Colonic mucosa (tissue), 4 donors: ENCODE results near the gene IPO8. TPM values are rescaled to one million over a fixed set of nuclear protein-coding genes. Genes with fewer than 3 reads are reported as not detected.

Source experiments
- DNase-seq: peaks from one replicate; pipeline ENCODE4 v3.0.0-alpha.2; 2020
- H3K27ac ChIP-seq: fragments of 200-600 bp; one replicate; pipeline ENCODE4 v1.8.0; 2021
- H3K27me3 ChIP-seq: fragments of 200-600 bp; one replicate; pipeline ENCODE4 v1.8.0; 2021
- H3K36me3 ChIP-seq: fragments of 200-600 bp; one replicate; pipeline ENCODE4 v1.8.0; 2021
- H3K4me1 ChIP-seq: fragments of 200-600 bp; one replicate; pipeline ENCODE4 v1.8.0; 2021; ENCODE audit warnings: mild to moderate bottlenecking
- H3K4me3 ChIP-seq: fragments of 200-600 bp; one replicate; pipeline ENCODE4 v1.8.0; 2021
- H3K9ac ChIP-seq, 2 donors: one replicate each; pipeline ENCODE4 v1.7.0; 2013; ENCODE audit warnings: control low read depth in 2 of 2, low read depth in 2 of 2, low read length in 2 of 2
- H3K9me3 ChIP-seq: fragments of 200-600 bp; one replicate; pipeline ENCODE4 v1.8.0; 2021
- CTCF ChIP-seq: fragments of 200-600 bp; IDR thresholded peaks from one replicate; pipeline ENCODE4 v1.8.0; 2022; ENCODE audit warnings: antibody characterized with exemption, mild to moderate bottlenecking
- intact Hi-C: fragments of 100-400 bp; cut with DNase I; formaldehyde crosslinking; loops from one replicate; pipeline ENCODE4 v1.14.1; 2022
- total RNA-seq, 2 donors: library from RNA; stranded (reverse); fragmentation: NEBNext Ultra II Directional in 1 of 2; extraction: Animal tissue kit (Norgen Biotek cat#: 25700) in 1 of 2; gene quantifications; one replicate each; pipeline ENCODE4 v1.2.1, GENCODE V29; 2021
- donor health status: healthy.
- donor health status: DM: no; HTN: no; CAD: no.
- donor health status: DM: no; HTN: no; CAD: no.

The IPO8 gene
- total RNA-seq, 2 donors from 2014 or later, result 55.2 to 57.2 TPM

- Histone ChIP-seq H3K27ac (no peak overlapping the region), H3K36me3 (no peaks in the 10 kb centered on the region), H3K27me3 (no peaks in the 10 kb centered on the region), H3K9me3 (no peaks in the 10 kb centered on the region), H3K9ac (no peak overlapping the region), H3K4me3 (no peak overlapping the region), H3K4me1 (no peaks in the 10 kb centered on the region)
- no peak for DNase-seq
- TF ChIP-seq CTCF, result no peak
- intact Hi-C loops, result no loop called here
These were observed 43.5 kb downstream of the IPO8 start for GRCh38 chr12:30652034-30652696.

GRCh38 chr12:30646821-30647220 lies 48.8 kb downstream of the IPO8 start:
- Histone ChIP-seq H3K27me3 (no peaks in the 10 kb centered on the region), H3K9ac (no peak overlapping the region), H3K4me1 (no peaks in the 10 kb centered on the region), H3K36me3 (no peaks in the 10 kb centered on the region), H3K9me3 (no peaks in the 10 kb centered on the region), H3K4me3 (no peak overlapping the region), H3K27ac (no peak overlapping the region)
- intact Hi-C loops, result no loop called here
- no peak for TF ChIP-seq CTCF
- DNase-seq, result no peak

GRCh38 chr12:30643366-30643765 lies 52.3 kb downstream of the IPO8 start:
- H3K9ac ChIP-seq, result no peak overlapping the region
- H3K27me3 ChIP-seq, result no peaks in the 10 kb centered on the region
- no peak for TF ChIP-seq CTCF
- H3K4me1 ChIP-seq, result no peaks in the 10 kb centered on the region
- H3K36me3 ChIP-seq, result no peaks in the 10 kb centered on the region
- H3K9me3 ChIP-seq, result no peaks in the 10 kb centered on the region
- no peak overlapping the region for H3K4me3 ChIP-seq
- intact Hi-C loops, result no loop called here
- no peak for DNase-seq
- H3K27ac ChIP-seq, result no peak overlapping the region

GRCh38 chr12:30640392-30640791 lies 55.3 kb downstream of the IPO8 start:
- intact Hi-C loops, result no loop called here
- no peaks in the 10 kb centered on the region for H3K27me3 ChIP-seq

GRCh38 chr12:30635385-30635784 lies 60.3 kb downstream of the IPO8 start:
- TF ChIP-seq CTCF, result no peak
- no peaks in the 10 kb centered on the region for H3K4me1 ChIP-seq
- no peaks in the 10 kb centered on the region for H3K27me3 ChIP-seq
- peaks cover 3% of the 10 kb centered on the region for H3K36me3 ChIP-seq
- H3K4me3 ChIP-seq, result no peak overlapping the region
- intact Hi-C loops, result no loop called here
- DNase-seq, result no peak
- no peak overlapping the region for H3K9ac ChIP-seq
- H3K9me3 ChIP-seq, result no peaks in the 10 kb centered on the region
- H3K27ac ChIP-seq, result no peak overlapping the region

More at GRCh38 chr12:30640392-30640791, 55.3 kb downstream of the IPO8 start:
- Histone ChIP-seq H3K9ac (no peak overlapping the region), H3K4me1 (no peaks in the 10 kb centered on the region), H3K36me3 (no peaks in the 10 kb centered on the region), H3K4me3 (no peak overlapping the region), H3K9me3 (no peaks in the 10 kb centered on the region), H3K27ac (no peak overlapping the region)
- no peak for TF ChIP-seq CTCF
- DNase-seq, result no peak
